Retinal pigment epithelial cell (primary cell): Measurements from ENCODE around the gene FKBP1C.
"Not testable (repeated sequence)": the region's sequence is repeated elsewhere in the genome, so short reads cannot be mapped to it uniquely, and the experiment has no call there.

Source experiments
- DNase-seq: peaks from one replicate; pipeline ENCODE4 v3.0.0-alpha.2; 2010; ENCODE audit warnings: low read depth
- H3K4me3 ChIP-seq: 2 replicates; pipeline ENCODE4 v1.5.1; 2011; ENCODE audit warnings: mild to moderate bottlenecking, low read length, control low read depth, moderate library complexity
- CTCF ChIP-seq: conservative IDR thresholded peaks from 2 replicates; pipeline ENCODE4 v1.5.1; 2011; ENCODE audit warnings: low read depth, low read length, control low read depth, inconsistent platforms

The FKBP1C gene

GRCh38 chr6:63197741-63198140, 13.5 kb upstream of the FKBP1C start:
- no peak overlapping the region for H3K4me3 ChIP-seq
- no peak for TF ChIP-seq CTCF
- no peak for DNase-seq

DNA sequence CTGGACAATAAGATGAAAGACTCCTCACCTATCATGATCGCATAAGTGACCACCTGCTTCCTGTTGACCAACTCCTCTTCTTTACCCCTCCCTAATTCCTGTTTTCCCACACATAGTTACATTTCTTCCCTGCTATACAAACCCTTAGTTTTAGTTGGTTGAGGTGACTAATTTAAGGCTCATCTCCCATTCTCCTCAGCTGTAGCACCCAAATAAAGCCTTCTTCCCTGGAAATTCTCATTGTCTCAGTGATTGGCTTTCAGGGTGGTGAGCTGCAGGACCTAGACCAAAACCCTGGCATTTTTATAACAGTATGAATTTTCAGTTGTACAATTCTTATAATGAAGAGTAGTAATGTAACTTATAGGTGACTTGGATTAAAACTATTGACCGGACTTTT, 2.1 kb downstream of the FKBP1C start:
- H3K4me3 ChIP-seq, result no peak overlapping the region
- no peak for TF ChIP-seq CTCF
- no peak for DNase-seq

GRCh38 chr6:63214816-63215215, 3.5 kb downstream of the FKBP1C start:
- no peak overlapping the region for H3K4me3 ChIP-seq
- no peak for TF ChIP-seq CTCF
- no peak for DNase-seq

- TF ChIP-seq CTCF, result no peak
- H3K4me3 ChIP-seq, result no peak overlapping the region
- DNase-seq, result no peak
These were observed 12.9 kb downstream of the FKBP1C start for GRCh38 chr6:63224179-63224578.

DNA sequence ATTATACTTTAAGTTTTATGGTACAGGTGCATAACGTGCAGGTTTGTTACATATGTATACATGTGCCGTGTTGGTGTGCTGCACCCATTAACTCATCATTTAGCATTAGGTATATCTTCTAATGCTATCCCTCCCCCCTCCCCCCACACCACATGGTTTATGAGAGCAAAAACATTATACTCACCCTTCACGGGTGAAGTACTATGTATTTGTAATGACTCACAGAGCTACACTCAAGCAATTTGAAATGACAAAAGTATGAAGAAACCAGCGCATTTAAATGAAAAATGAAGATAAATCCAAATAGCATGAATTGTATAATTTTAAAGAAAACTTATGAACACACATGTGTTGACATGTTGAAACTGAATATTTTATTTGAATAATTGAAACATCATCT, 14.7 kb downstream of the FKBP1C start:
- not testable (repeated sequence) for H3K4me3 ChIP-seq, DNase-seq

- not testable (repeated sequence) for DNase-seq, H3K4me3 ChIP-seq
These were observed 16.9 kb downstream of the FKBP1C start for GRCh38 chr6:63227928-63228894.

- DNase-seq, H3K4me3 ChIP-seq: not testable (repeated sequence)
These were observed 18.8 kb downstream of the FKBP1C start for GRCh38 chr6:63230027-63230426.

DNA sequence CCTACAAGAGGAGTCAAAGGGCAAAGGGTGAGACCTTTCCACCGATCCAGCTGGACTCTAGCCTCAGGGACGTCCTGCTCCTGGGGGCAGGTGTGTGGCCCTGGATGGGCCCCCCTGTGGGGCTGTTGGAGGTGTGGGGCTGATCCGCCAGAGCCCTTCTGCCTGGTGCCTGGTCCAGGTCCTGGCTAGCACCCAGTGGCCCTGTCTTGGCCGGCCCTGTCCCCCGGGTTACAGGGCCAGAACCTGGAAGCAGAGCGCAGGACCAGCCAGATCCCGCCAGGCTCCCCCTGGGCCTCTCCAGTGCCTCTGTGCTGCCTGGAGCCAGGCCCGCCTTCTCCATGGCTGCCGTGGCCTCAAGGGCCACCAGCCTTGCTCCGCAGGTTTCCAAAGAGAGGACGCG, 19.2 kb downstream of the FKBP1C start:
- DNase-seq, H3K4me3 ChIP-seq: not testable (repeated sequence)

DNA sequence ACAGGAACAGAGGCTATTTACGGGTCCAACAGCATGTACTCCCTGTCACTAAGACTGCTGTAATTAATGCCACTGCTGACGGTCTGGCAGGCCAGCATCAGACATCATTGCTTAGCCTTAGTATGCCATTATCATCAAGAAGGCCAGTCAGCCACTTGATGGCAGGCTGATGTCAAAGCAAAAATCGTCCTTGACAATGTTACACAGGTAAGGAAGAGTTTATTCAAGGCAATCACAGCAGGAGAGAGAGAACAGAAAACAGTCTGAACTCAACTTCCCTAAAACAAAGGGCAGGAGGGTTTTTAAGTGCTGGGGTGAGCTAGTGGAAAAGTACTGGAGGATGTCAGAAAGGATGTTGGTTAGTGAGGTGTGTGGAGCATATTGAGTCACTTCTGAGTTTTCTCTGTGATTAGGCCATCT, 25.1 kb downstream of the FKBP1C start:
- no peak overlapping the region for H3K4me3 ChIP-seq
- TF ChIP-seq CTCF, result no peak
- DNase-seq, result no peak
